Stimulated activated CD4-positive, alpha-beta T cell treated with anti-CD3 and anti-CD28 coated beads, Interleukin-1b, Interleukin-23, amount 100 ng/mL, for 4 hours (primary cell): ENCODE measurements around the gene KCNT1.

Experiments used
- DNase-seq, 2 donors: peaks; one replicate each; pipeline ENCODE4 v3.0.0-alpha.2; 2020; ENCODE audit warnings: low read depth in 2 of 2

Gene KCNT1

DNA sequence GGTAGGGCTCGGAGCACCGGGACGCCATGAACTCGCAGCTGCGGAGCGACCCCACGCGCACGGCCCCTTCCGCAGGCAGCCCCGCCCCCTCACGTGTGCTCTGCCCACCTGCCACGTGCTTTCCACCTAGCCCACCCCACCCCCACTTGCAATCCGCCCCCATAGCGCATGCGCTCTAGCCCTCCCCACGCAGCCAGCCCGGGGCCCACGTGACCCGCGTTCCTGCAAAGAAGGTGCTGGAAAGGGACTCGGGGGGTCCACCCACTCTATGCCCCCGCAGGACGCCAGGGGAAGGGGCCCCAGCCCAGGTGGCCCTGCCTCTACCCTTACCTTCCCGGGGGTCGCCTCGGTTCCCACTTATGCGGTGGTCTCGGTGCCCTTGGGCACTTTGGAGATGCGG, 2.5 kb upstream of the KCNT1 start, which contains the start of gene SOHLH1:
TSS of gene SOHLH1 (minus strand) at position 42 of the 400 bp plus-strand sequence. CDS start at position 28, 14 bp downstream.
- no peak for DNase-seq

GRCh38 chr9:135700525-135700924, 1.5 kb upstream of the KCNT1 start:
- DNase-seq = no peak

GRCh38 chr9:135701067-135701958, 672 bp upstream of the KCNT1 start:
- DNase-seq = no peak

- DNase-seq = no peak
These were observed 1.7 kb downstream of the KCNT1 start for GRCh38 chr9:135703726-135704125.

DNA sequence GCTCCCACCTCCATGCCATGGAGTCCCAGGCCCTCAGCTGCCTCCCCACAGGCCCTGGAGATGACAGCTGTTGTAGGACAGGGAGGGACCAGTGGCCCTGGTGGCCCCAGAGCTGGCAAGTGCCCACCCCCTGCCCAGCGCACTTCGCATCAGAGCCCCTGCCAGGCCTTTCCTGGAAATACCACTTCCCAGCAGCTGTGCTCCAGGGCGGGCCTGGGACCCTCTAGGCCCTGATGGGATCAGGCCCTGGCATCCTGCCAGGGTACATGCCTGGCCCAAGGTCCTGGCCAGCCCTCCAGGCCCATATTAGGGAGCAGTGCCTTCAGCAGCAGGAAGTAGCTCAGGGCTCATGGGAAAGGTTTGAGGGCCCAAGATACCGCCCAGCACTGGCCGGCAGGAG, 2.5 kb downstream of the KCNT1 start:
- DNase-seq = no peak

- no peak for DNase-seq
These were observed 3.4 kb downstream of the KCNT1 start for GRCh38 chr9:135705376-135705775.

- no peak for DNase-seq
These were observed 4.3 kb downstream of the KCNT1 start for GRCh38 chr9:135706288-135706687.

GRCh38 chr9:135707252-135708138, 5.5 kb downstream of the KCNT1 start:
- DNase-seq = no peak

DNA sequence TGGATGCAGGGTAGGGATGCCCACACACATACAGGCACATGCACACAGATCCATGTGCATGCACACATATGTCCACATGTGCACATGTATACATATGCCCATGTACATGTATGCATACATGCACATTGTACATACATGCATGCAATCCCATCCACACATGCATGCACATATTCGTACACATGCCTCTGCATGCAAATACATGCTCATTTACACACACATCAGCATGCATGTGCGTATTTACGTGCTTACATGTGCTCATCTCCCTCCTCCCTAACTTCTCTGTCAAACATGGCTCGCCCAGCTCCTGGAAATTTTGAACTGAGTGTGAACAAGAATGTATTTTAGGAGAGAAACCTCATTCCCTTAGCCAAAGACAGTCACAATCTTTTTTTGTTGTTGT, 6.2 kb downstream of the KCNT1 start:
- no peak for DNase-seq

GRCh38 chr9:135711391-135711790, 9.4 kb downstream of the KCNT1 start:
- no peak for DNase-seq

DNA sequence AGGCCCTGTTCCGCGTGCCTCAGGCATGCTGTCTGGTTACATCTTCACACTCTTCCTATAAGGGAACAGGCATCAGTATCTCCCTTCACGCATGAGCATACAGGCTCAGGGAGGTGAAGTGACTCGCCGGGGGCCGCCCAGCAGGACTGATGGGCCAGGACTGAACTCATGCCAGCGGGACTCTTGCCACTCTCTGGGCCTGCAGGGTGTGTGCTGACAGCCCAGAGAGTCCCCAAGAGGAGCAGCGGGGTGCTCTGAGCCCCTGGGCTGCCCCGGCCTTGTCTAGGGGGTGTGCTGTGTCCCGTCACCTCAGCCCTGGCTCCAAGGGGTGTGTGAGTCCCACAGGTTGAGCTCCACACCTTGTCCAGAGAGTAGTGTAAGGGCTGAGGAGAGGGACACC, 9.9 kb downstream of the KCNT1 start:
- no peak for DNase-seq

DNA sequence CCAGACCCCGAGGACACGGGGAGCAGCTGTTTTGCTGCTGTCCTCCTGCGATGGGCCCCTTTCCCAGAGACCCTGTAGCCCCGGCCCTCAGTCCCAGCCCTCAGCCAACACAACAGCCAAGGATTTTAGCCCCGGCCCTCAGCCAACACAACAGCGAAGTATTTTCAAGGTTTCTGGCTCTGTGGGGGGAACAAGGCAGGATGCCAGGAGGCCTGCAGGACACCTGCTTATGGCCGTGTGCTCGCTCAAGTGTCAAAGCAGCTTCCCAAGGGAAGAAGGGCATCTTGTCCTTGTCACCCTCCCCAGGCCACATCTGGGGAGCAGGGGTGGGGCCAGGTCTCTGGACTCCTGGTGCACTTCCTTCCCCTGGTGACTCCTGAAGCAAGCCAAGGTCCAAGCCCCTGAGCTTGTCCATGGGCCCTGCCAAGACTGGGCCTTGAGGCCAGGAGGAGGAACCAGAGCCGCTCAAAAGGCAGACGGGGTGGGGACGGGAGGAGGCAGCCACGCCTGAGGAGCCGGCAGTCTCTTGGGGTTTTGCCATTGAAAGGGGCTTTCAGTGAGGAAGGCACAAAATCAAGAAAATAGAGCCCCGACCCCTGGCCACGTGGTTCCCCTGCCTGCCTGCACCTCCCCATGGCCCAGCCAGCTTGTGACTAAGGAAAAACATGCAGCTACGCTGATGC, 10.8 kb downstream of the KCNT1 start:
- no peak for DNase-seq

DNA sequence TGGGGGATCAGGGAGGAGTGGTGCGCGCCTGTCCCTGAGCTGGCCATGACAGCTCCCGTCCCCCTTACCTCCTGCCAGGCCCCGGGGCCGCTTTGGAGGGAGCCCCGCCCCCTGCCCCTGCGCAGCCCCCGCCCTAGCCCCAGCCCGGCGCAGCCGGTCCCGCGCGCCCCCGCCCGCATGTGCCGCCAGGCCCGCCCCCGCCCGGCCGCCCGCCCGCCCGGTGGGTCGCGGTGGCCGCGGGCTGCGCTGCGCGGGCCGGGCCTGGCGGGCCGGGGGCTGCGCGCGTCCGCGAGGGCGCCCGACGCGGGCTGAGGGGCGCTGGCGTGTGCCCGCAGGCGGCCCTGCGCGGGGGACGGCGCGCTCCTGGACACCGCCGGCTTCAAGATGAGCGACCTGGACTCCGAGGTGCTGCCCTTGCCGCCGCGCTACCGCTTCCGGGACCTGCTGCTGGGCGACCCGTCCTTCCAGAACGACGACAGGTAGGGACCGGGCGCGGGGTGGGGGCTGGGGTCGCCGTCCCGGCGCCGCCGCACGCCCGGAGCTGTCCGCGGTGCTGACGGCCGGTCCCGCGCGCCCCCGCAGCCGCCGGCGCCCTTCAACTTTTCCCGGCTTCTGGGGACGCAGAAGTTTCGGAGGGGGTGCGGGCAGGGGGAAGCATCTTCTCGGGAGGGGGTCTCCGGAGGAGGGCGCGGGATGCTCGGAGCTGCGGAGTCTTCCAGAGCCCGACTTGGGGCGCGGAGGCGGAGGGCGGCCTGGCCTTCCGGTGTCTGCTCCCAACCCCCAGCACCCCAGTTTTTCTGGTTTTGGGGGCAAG, 12.5 kb downstream of the KCNT1 start:
- no peak for DNase-seq

DNA sequence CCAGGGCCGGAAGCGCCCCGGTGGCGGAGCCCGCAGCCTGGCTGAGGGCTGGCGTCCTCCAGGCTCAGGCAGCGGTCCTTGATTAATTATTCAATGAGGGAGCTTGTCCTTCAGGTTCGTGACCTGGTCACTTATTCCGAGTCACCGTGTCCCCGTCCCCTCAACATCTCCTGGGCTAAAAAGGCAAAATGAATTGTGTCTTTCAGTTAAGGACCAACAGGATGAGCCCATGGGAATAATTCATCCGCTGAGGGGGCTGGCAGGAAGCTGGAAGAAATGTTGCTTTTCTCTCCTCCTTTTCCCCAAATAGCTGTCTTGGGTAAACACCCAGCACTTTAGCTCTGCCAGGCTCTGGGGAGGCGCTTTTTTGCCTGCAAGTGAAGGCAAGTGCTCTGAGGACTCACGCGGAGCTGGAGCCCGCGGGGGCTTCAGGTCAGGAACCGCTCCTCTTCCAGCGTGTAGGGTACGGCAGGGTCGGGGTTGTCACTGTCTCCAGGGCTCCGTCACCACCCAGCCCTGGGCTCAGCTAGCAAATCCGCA, 13.1 kb downstream of the KCNT1 start:
- no peak for DNase-seq

- DNase-seq = no peak
These were observed 14.1 kb downstream of the KCNT1 start for GRCh38 chr9:135716045-135716444.

DNA sequence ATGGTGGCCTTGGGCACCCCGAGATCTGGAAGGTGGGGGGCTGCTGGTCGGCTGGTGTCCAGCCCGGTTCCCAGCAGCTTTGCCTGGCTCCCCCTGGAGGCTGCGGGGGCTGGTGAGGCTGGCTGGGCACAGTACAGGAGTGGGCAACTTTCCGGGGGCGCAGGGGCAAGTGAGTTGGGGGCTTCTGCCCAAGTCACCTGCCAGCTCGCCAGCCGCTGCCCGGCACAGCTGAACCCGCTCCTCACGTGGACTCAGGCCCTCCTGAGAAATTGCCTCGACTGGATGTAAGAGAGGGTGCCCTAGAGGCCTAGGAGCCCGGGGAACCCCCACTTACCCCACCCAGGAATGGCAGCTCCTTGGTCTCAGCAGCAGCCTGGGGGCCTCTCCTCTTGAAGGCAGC, 15.4 kb downstream of the KCNT1 start:
- no peak for DNase-seq

DNA sequence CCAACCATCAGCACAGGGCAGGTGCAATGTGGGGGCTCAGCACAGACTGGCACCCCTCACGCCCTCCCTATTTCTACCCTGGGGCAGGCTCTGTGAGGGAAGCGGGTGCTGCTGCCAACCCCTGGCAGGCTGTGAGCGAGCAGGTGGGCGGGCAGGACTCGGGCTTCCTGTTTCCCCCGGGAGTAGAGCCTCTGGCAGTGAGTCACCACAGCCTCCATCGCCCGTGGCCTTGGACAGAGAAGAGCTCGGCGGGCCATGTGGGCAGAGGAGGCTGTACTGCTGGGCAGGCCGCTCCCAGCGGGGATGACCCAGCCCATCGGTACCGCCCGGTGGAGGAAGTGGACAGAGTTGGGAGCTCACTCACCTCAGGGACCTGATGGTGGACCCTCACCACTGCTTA, 16.6 kb downstream of the KCNT1 start:
- DNase-seq = no peak

GRCh38 chr9:135719472-135719871, 17.5 kb downstream of the KCNT1 start:
- no peak for DNase-seq

DNA sequence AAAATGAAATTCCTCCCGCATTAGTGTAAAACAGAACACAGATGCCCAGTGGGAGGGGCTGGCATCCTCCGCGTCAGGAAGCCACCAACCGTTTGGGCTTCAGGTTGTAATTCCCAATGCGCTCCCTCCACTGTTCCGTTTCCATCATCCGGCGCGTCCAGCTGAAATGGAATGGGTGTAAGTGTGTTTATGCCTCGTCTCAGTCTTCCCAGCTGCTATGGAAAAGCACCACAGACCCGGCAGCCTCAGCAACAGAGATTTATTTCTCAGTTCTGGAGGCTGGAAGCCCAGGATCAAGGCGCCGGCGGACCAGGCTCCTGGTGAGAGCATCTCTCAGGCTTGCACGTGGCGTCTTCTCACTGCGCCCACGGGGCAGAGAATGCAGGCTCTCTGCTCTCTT, 20.4 kb downstream of the KCNT1 start:
- no peak for DNase-seq

DNA sequence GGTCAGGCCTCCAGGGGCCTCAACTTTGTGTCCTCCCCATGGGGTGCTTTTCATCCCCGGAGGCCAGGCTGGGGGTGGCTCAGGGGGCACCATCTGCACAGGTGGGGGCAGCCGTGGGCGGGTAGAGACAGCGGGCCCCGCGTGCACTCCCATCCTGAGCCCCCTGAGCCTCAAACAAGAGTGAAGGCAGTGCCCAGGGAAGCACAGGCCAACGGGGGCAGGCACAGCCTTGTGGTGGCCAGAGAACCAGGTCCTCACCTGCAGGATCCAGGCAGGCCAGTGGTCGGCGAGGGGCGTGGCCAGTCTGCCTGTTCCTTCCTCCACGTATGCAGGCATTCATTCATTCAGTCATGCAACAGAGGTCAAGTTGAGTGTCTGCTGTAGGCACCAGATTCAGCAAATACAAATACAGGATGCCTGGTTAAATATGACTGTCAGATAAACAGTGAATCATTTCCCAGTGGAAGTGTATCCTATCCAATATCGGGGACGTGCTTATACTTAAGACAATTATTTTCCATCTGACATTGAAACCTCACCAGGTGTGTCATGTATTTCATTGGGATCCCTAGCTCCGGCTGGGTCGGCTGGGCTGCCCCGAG, 22.3 kb downstream of the KCNT1 start:
- DNase-seq = no peak
